ENCODE results near the gene FSTL5.

Gene FSTL5

GRCh38 chr4:161728929-161729328 lies 434.9 kb downstream of the FSTL5 start:
- DNase-seq (ENCODE audit: low spot score): no peak
- TF ChIP-seq CTCF (IDR thresholded peaks at IDR 0.05): no peak

GRCh38 chr4:161721947-161722346 lies 441.9 kb downstream of the FSTL5 start:
- no peak for DNase-seq (ENCODE audit: low spot score)
- no peak for TF ChIP-seq CTCF (IDR thresholded peaks at IDR 0.05)
- no peak overlapping the region for H3K4me3 ChIP-seq
- no peak overlapping the region for H3K27ac ChIP-seq

More at GRCh38 chr4:161728929-161729328, 434.9 kb downstream of the FSTL5 start:
- Histone ChIP-seq H3K4me3 (no peak overlapping the region), H3K27ac (no peak overlapping the region)

GRCh38 chr4:161717084-161717483 lies 446.7 kb downstream of the FSTL5 start:
- H3K27ac ChIP-seq: no peak overlapping the region
- DNase-seq (ENCODE audit: low spot score): no peak
- no peak overlapping the region for H3K4me3 ChIP-seq
- no peak for TF ChIP-seq CTCF (IDR thresholded peaks at IDR 0.05)

- no peak for TF ChIP-seq CTCF (IDR thresholded peaks at IDR 0.05)
- no peak overlapping the region for H3K4me3 ChIP-seq
- H3K27ac ChIP-seq: no peak overlapping the region
- no peak for DNase-seq (ENCODE audit: low spot score)
Observed at GRCh38 chr4:161714931-161715330, 448.9 kb downstream of the FSTL5 start.

- H3K27ac ChIP-seq: no peak overlapping the region
- no peak overlapping the region for H3K4me3 ChIP-seq
- TF ChIP-seq CTCF (IDR thresholded peaks at IDR 0.05): no peak
- no peak for DNase-seq (ENCODE audit: low spot score)
Observed at GRCh38 chr4:161714022-161714751, 449.6 kb downstream of the FSTL5 start.

- Histone ChIP-seq H3K27ac (no peak overlapping the region), H3K4me3 (no peak overlapping the region)
- DNase-seq (ENCODE audit: low spot score): no peak
- TF ChIP-seq CTCF (IDR thresholded peaks at IDR 0.05): no peak
Observed at GRCh38 chr4:161704653-161705052, 459.1 kb downstream of the FSTL5 start.

GRCh38 chr4:161704040-161704439 lies 459.8 kb downstream of the FSTL5 start:
- DNase-seq (ENCODE audit: low spot score): no peak
- H3K27ac ChIP-seq: no peak overlapping the region
- no peak overlapping the region for H3K4me3 ChIP-seq
- no peak for TF ChIP-seq CTCF (IDR thresholded peaks at IDR 0.05)

Data from coronary artery (tissue), 2 donors.